Activated CD4-positive, alpha-beta T cell treated with anti-CD3 and anti-CD28 coated beads for 36 hours (primary cell): ENCODE data around the gene ZNF543. TPM values are rescaled to one million over a fixed set of nuclear protein-coding genes. Genes with fewer than 3 reads are reported as not detected.
"Not testable (repeated sequence)": the region's sequence is repeated elsewhere in the genome, so short reads cannot be mapped to it uniquely, and the experiment has no call there.

Experiments
- ATAC-seq: fragments of 200-7000 bp; cut with Tn5 transposase; one replicate; pipeline ENCODE4 v1.10.0; 2021; ENCODE audit warnings: mild to moderate bottlenecking, moderate library complexity
- CTCF ChIA-PET: fragments of 350-600 bp; sonication (Branson Sonifier 250); formaldehyde crosslinking; loops from one replicate; lab custom pipeline; 2021; ENCODE audit warnings: antibody characterized with exemption; lab: Charles Lee
- POLR2A ChIA-PET: fragments of 350-600 bp; sonication (Branson Sonifier 250); formaldehyde crosslinking; loops from one replicate; lab custom pipeline; 2021; ENCODE audit warnings: antibody characterized with exemption, inconsistent platforms; lab: Charles Lee
- DNase-seq: peaks from one replicate; pipeline ENCODE4 v3.0.0-alpha.2; 2020
- H3K27ac Mint-ChIP-seq: one replicate; pipeline ENCODE4 v1.8.0; 2021; ENCODE audit warnings: mixed read lengths
- H3K27me3 Mint-ChIP-seq: one replicate; pipeline ENCODE4 v1.8.0; 2021; ENCODE audit warnings: mixed read lengths
- H3K36me3 Mint-ChIP-seq: one replicate; pipeline ENCODE4 v1.8.0; 2021; ENCODE audit warnings: low read depth, mixed read lengths
- H3K4me1 Mint-ChIP-seq: one replicate; pipeline ENCODE4 v1.8.0; 2021; ENCODE audit warnings: mixed read lengths
- H3K4me3 Mint-ChIP-seq: one replicate; pipeline ENCODE4 v1.8.0; 2021; ENCODE audit warnings: mild to moderate bottlenecking, moderate library complexity, mixed read lengths
- H3K9me3 Mint-ChIP-seq: one replicate; pipeline ENCODE4 v1.8.0; 2021; ENCODE audit warnings: low read depth, mixed read lengths
- intact Hi-C, 2 experiments: fragments of 100-400 bp; cut with DNase I in 1 of 2; cut with micrococcal nuclease in 1 of 2; formaldehyde crosslinking; loops; one replicate each; pipeline versions ENCODE4 v1.14.2 to v1.15.1; 2022 to 2024; cut with DNase I, micrococcal nuclease
- total RNA-seq, 2 experiments: library from RNA; stranded (reverse); gene quantifications; one replicate each; pipeline ENCODE4 v1.2.3, GENCODE V29; 2021

Gene ZNF543
- total RNA-seq, result 1 to 10 TPM; 5.8 to 6.2 TPM

DNA sequence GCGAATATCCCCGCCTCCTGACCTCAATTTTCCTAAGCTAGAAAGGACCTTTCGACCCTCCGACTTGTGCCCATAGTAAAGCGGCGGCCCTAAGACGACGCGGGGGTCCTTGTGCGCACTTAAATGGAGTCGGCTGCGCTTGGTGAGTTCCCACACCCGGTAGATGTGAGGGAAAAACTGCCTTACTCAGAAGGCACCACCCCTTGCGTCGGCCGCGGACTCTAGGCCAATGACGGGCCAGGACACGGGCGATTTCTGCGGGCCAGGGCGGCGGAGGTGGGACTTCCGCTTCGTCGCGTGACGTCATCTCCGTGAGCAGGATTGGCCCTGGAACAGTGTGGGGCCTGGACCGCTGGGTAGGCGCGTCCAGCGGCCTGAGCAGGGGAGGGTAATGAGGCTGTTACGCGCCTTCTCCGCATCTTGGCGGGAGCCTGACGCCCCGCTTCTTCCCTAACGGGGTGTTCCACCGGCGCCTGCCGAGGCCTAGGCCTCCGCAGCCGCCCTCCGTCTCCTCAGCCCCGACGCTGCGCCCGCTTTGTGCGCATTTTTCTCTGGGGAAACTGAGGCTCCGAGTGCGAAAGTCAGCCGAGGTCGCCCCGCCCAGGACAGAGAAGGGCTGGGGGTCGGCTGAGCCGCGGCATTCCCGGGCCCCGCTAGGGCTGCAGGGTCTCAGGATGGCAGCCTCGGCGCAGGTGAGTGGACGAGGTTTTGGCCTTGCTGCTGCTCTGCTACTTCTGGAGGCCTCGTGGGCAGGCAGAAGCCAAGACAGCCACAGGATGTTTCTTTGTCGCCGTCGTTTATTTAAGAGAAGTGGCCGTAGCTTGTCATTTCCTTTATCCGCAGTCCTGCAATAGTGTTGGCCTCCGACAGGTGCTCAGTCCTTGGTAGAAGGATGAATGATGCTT lies at the start of gene ZNF543:
ZNF543 (plus strand) TSS at position 293 of the 905 bp plus-strand sequence; CDS start at position 675, 382 bp downstream.
- POLR2A ChIA-PET, result no interaction called here
- Mint-ChIP-seq H3K27me3 (peaks cover 22% of the 10 kb centered on the region), H3K9me3 (peaks cover 21% of the 10 kb centered on the region), H3K4me3 (peak within 1 kb of the TSS; percentile 94), H3K27ac (peak within 1 kb of the TSS; percentile 93), H3K4me1 (peaks cover 24% of the 10 kb centered on the region), H3K36me3 (peaks cover 45% of the 10 kb centered on the region)
- CTCF ChIA-PET, result no interaction called here
- DNase-seq, result peak; percentile 97
- intact Hi-C loops, result loop anchor here (1.0 kb wide), 6 partner anchors 31 to 927 kb away; partner anchors contain the start of genes TRAPPC2B (in 2 of the 2), ZNF460 (in 2 of the 2), ZNF547 (in 2 of the 2) and ZNF805 (in 2 of the 2)
- peak; percentile 98 for ATAC-seq

- H3K4me3 Mint-ChIP-seq, result no peak overlapping the region
- H3K4me1 Mint-ChIP-seq, result peaks cover 23% of the 10 kb centered on the region
- no peak overlapping the region for H3K27ac Mint-ChIP-seq
- H3K27me3 Mint-ChIP-seq, result no peaks in the 10 kb centered on the region
- peaks cover 14% of the 10 kb centered on the region for H3K9me3 Mint-ChIP-seq
- DNase-seq, result no peak
- ATAC-seq, result no peak
- ChIA-PET POLR2A (no interaction called here), CTCF (interaction anchor here (0.6 kb wide), 1 partner anchor 31 kb away, joined by 3 read pairs; the partner anchor contains the start of gene ZNF805)
- H3K36me3 Mint-ChIP-seq, result peaks cover 55% of the 10 kb centered on the region
- intact Hi-C loops, result no loop called here
Observed at GRCh38 chr19:57271280-57271679, 49.0 kb upstream of the ZNF543 start.

DNA sequence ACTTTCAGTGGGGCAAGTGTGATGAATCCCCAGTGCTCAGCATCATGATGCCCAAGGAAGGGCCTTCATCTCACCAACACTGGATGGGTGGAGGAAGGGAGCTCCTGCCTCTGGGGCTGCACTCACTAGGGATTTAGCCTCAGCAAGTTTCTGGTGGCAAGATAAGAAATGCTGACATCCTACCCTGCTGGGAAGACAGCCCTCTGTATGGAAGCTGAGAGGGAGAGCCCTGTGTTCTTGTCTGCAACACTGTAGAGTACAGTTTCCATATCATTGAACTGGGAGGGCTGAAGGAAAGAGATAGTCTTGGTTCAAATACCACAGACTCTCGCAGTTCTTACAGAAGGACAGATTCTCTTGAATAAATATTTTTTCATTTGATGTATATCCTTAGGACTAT lies 47.3 kb upstream of the ZNF543 start:
- H3K27me3 Mint-ChIP-seq, result no peaks in the 10 kb centered on the region
- ChIA-PET POLR2A (interaction anchor here (0.6 kb wide), 1 partner anchor 1241 kb away, joined by 4 read pairs; no protein-coding TSS in a partner anchor), CTCF (no interaction called here)
- peak overlapping the region; percentile 19 for H3K27ac Mint-ChIP-seq
- ATAC-seq, result no peak
- peaks cover 23% of the 10 kb centered on the region for H3K4me1 Mint-ChIP-seq
- H3K36me3 Mint-ChIP-seq, result peaks cover 54% of the 10 kb centered on the region
- no peak for DNase-seq
- H3K9me3 Mint-ChIP-seq, result peaks cover 5% of the 10 kb centered on the region
- intact Hi-C loops, result no loop called here
- no peak overlapping the region for H3K4me3 Mint-ChIP-seq

GRCh38 chr19:57276430-57276829 lies 43.8 kb upstream of the ZNF543 start:
- Mint-ChIP-seq H3K9me3 (peaks cover 3% of the 10 kb centered on the region), H3K27ac (no peak overlapping the region), H3K27me3 (no peaks in the 10 kb centered on the region), H3K36me3 (peaks cover 50% of the 10 kb centered on the region), H3K4me3 (no peak overlapping the region), H3K4me1 (peaks cover 15% of the 10 kb centered on the region)
- ChIA-PET POLR2A (no interaction called here), CTCF (no interaction called here)
- ATAC-seq (no peak), DNase-seq (no peak)
- intact Hi-C loops, result no loop called here

- CTCF ChIA-PET, intact Hi-C loops, DNase-seq, H3K9me3 Mint-ChIP-seq, ATAC-seq, H3K27me3 Mint-ChIP-seq, H3K4me3 Mint-ChIP-seq, POLR2A ChIA-PET, H3K27ac Mint-ChIP-seq: not testable (repeated sequence)
- H3K36me3 Mint-ChIP-seq, result peaks cover 53% of the 10 kb centered on the region
- peaks cover 28% of the 10 kb centered on the region for H3K4me1 Mint-ChIP-seq
Observed at GRCh38 chr19:57278481-57278880, 41.8 kb upstream of the ZNF543 start.

DNA sequence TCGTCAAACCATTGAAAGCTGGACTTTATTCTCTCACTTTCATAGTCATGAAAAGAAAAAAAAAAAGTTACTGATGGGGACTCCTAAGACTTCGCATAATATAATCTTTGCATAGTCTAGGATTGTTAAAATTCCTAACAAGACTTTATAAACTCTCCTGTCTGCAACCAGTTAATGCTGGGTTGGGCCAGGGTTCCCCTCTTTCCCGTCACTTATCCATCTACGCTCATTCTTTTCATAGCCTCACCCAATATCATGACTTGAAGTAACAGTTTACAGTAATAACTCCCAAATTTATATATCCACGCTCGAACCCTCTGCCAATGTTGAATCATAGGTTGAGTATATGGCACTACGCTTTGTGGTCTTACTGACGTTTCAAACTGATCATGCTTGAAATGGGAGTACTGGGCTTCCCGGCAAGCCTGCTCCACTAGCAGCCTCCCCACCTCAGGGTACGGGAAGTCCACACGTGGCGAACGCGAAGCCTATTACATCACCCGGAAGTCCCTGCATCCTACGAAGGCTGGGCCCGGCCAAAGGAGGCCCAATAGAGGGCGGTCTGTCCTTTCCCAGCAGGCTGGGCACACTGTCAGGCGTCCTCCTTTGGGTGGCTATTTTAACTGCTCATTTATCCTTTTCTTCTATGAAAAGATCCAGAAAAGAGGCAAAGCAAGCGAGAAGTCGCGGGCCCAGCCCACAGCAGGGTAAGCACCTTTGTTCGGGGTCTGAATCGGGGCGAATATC lies 40.7 kb upstream of the ZNF543 start:
- Mint-ChIP-seq H3K9me3 (no peaks in the 10 kb centered on the region), H3K36me3 (peaks cover 54% of the 10 kb centered on the region), H3K4me1 (peaks cover 31% of the 10 kb centered on the region), H3K27ac (no peak overlapping the region), H3K4me3 (no peak overlapping the region), H3K27me3 (no peaks in the 10 kb centered on the region)
- DNase-seq (peak; percentile 92), ATAC-seq (peak; percentile 74)
- ChIA-PET POLR2A (no interaction called here), CTCF (interaction anchor here (0.8 kb wide), 1 partner anchor 960 kb away, joined by 3 read pairs; no protein-coding TSS in a partner anchor)
- intact Hi-C loops, result loop anchor here (1.0 to 5.0 kb wide), 17 partner anchors 39 to 1627 kb away; partner anchors contain the start of genes TRAPPC2B (in 2 of the 2), ZNF543 (in 2 of the 2), ZNF547 (in 2 of the 2) and ZNF805 (in 2 of the 2)

- ATAC-seq (peak; percentile 86), DNase-seq (peak; percentile 98)
- Mint-ChIP-seq H3K4me3 (no peak within 1 kb of the TSS), H3K9me3 (peaks cover 4% of the 10 kb centered on the region), H3K27me3 (no peaks in the 10 kb centered on the region), H3K4me1 (peaks cover 37% of the 10 kb centered on the region), H3K36me3 (peaks cover 56% of the 10 kb centered on the region), H3K27ac (no peak within 1 kb of the TSS)
- intact Hi-C loops, result loop anchor here (1.0 to 5.0 kb wide), 16 partner anchors 40 to 1628 kb away; partner anchors contain the start of genes TRAPPC2B (in 2 of the 2), ZNF543 (in 2 of the 2), ZNF547 (in 2 of the 2) and ZNF805 (in 2 of the 2)
- CTCF ChIA-PET, result interaction anchor here (0.8 kb wide), 1 partner anchor 959 kb away, joined by 3 read pairs; no protein-coding TSS in a partner anchor
- POLR2A ChIA-PET, result no interaction called here
Observed at GRCh38 chr19:57280165-57280961, 39.9 kb upstream of the ZNF543 start, which contains the start of gene ZNF460. Gene ZNF460 (plus strand): TSS chr19:57280485. CDS start chr19:57280807, 322 bp downstream.

DNA sequence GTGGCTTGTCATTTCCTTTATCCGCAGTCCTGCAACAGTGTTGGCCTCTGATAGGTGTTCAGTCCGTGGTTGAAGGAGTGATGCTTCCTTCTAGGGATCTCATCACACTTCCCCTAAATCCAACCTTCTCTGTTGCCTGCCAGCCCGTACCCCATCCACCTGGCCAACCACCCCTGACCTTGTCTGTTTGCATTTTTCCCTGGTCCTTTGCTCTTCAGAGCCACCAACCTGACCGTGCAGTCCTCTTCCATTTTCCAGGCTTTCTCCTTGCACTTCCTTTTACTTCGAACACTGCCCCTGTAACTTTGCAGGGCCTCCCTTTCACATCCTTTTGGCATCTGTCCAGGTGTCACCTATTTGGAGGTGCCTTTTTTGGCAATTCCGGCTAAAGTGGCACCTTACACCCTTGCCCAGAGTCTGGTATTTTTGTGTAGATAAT lies 39.3 kb upstream of the ZNF543 start:
- ChIA-PET CTCF (no interaction called here), POLR2A (no interaction called here)
- Mint-ChIP-seq H3K27ac (no peak overlapping the region), H3K27me3 (no peaks in the 10 kb centered on the region), H3K4me1 (peaks cover 38% of the 10 kb centered on the region), H3K4me3 (no peak overlapping the region), H3K36me3 (peaks cover 57% of the 10 kb centered on the region), H3K9me3 (peaks cover 7% of the 10 kb centered on the region)
- intact Hi-C loops, result loop anchor here (1.0 to 5.0 kb wide), 16 partner anchors 39 to 1629 kb away; partner anchors contain the start of genes TRAPPC2B (in 2 of the 2), ZNF543 (in 2 of the 2), ZNF547 (in 2 of the 2) and ZNF805 (in 2 of the 2)
- no peak for ATAC-seq
- peak; percentile 40 for DNase-seq

DNA sequence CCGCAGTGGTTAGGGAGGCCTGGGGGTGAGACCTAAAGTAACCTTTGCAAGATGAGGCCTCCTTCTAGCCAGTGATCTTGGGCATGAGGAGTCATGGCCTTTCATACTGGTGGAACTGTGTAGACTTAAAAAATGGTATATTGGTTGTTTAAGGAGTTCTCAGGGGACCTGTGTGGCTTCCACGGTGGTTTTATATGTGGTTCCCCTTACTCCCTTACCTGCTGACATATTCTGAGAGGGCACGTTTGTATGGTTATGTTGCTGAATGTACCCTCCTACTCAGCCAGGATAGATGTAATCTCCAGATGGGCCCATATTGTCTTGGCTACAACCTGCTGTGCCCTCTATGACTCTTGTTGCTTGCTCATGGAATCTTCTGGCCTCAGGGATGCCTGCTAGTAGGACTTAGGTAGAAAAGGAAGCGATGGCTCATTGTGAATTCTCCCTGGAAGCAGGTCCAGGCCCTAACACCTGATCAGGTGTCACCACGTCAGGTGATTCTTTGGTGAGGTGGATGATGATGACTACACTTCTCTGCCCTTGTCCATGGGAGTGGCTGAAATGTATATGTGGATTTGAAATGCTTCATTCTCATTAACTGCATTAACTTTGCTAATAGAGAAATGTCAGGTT lies 38.1 kb upstream of the ZNF543 start:
- peak; percentile 22 for ATAC-seq
- peaks cover 41% of the 10 kb centered on the region for H3K4me1 Mint-ChIP-seq
- H3K9me3 Mint-ChIP-seq, result peaks cover 13% of the 10 kb centered on the region
- H3K4me3 Mint-ChIP-seq, result no peak overlapping the region
- H3K27ac Mint-ChIP-seq, result no peak overlapping the region
- no peaks in the 10 kb centered on the region for H3K27me3 Mint-ChIP-seq
- POLR2A ChIA-PET, result no interaction called here
- DNase-seq, result peak; percentile 66
- intact Hi-C loops, result loop anchor here in 1 of 2 experiments (2.0 to 5.0 kb wide), 4 partner anchors 195 to 1630 kb away; partner anchors contain the start of genes ZNF274, ZNF416 and ZNF772
- H3K36me3 Mint-ChIP-seq, result peaks cover 61% of the 10 kb centered on the region
- CTCF ChIA-PET, result no interaction called here

- intact Hi-C loops, result no loop called here
- H3K4me1 Mint-ChIP-seq, result peaks cover 22% of the 10 kb centered on the region
- no peak overlapping the region for H3K4me3 Mint-ChIP-seq
- H3K27me3 Mint-ChIP-seq, result no peaks in the 10 kb centered on the region
- H3K9me3 Mint-ChIP-seq, result peaks cover 47% of the 10 kb centered on the region
- peaks cover 91% of the 10 kb centered on the region for H3K36me3 Mint-ChIP-seq
- DNase-seq (no peak), ATAC-seq (no peak)
- ChIA-PET CTCF (no interaction called here), POLR2A (no interaction called here)
- H3K27ac Mint-ChIP-seq, result no peak overlapping the region
Observed at GRCh38 chr19:57288373-57288772, 31.9 kb upstream of the ZNF543 start.
